ENCODE results near the gene LTC4S.

GRCh38 chr5:179766726-179767455 lies 26.9 kb upstream of the LTC4S start:
- TF ChIP-seq POLR2A (IDR thresholded peaks at IDR 0.05), result no peak
- TF ChIP-seq CTCF (IDR thresholded peaks at IDR 0.05), result no peak
